ENCODE results near the gene PLEKHM1. TPM values are rescaled to one million over a fixed set of nuclear protein-coding genes. Genes with fewer than 3 reads are reported as not detected.

The PLEKHM1 gene
- total and polyA plus RNA-seq, 2 of the 13 experiments (the other 11 are each of a cell fraction or from before 2014, with no cell fraction given) = 7.6 to 13.5 TPM

DNA sequence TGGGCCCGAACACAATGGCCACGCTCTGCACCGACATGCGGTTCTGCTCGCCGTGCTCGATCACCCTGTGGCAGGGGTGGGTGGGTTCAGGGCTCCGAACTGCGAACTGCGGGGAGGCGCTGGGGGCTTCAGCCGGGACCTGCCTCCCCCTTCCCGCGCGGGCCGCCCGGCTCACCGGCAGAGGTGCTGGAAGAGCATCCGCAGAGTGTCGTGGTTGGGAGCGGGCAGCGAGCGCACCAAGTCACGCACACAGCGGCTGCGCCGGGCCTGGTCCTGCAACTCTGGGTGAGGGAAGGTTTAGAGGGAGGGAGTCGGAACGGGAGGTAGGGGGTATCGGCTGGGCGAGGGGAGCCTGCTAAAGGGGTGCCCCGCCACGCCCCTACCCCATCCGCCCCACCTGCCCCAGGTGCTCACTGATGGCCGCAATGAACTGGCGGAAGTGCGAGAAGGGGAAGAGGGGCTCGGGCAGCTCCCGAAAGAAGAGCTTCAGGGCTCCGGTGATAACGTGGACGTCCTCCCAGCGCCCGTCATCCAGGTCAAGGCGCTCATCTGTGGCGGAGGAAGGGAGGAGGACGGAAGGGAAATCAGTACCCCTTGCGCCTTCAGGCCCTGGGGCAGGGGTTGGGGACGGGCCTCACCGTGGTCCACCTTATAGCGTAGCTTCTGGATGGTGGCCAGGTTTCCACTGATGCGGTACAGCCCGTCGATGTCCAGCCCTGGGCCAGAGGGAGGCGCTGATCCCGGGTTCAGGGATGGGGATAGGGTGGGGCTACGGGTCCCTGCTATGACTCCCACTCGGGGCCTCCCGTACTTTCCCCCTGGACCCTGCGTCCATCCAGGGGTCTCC lies 94.7 kb downstream of the PLEKHM1 start (continued):
- TF ChIP-seq, protein P1, sequence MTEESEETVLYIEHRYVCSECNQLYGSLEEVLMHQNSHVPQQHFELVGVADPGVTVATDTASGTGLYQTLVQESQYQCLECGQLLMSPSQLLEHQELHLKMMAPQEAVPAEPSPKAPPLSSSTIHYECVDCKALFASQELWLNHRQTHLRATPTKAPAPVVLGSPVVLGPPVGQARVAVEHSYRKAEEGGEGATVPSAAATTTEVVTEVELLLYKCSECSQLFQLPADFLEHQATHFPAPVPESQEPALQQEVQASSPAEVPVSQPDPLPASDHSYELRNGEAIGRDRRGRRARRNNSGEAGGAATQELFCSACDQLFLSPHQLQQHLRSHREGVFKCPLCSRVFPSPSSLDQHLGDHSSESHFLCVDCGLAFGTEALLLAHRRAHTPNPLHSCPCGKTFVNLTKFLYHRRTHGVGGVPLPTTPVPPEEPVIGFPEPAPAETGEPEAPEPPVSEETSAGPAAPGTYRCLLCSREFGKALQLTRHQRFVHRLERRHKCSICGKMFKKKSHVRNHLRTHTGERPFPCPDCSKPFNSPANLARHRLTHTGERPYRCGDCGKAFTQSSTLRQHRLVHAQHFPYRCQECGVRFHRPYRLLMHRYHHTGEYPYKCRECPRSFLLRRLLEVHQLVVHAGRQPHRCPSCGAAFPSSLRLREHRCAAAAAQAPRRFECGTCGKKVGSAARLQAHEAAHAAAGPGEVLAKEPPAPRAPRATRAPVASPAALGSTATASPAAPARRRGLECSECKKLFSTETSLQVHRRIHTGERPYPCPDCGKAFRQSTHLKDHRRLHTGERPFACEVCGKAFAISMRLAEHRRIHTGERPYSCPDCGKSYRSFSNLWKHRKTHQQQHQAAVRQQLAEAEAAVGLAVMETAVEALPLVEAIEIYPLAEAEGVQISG (CRISPR knock-in tag; IDR thresholded peaks at IDR 0.05) = 0 out of 2 replicates have a peak, but pooled peaks have one; percentile 1
- TF ChIP-seq RCOR2 (CRISPR knock-in tag; IDR thresholded peaks at IDR 0.05) (no peak), MLLT10 (CRISPR knock-in tag; IDR thresholded peaks at IDR 0.05) (no peak), RFX5 (IDR thresholded peaks at IDR 0.05; ENCODE audit: low read depth, low read length) (no peak), NR3C1 (CRISPR knock-in tag; IDR thresholded peaks at IDR 0.05) (0 out of 2 replicates have a peak, but pooled peaks have one; percentile 41), MXD4 (CRISPR knock-in tag; IDR thresholded peaks at IDR 0.05) (no peak), ATRX (CRISPR knock-in tag; IDR thresholded peaks at IDR 0.05; ENCODE audit: borderline replicate concordance) (no peak)
- TF ChIP-seq, protein P2, sequence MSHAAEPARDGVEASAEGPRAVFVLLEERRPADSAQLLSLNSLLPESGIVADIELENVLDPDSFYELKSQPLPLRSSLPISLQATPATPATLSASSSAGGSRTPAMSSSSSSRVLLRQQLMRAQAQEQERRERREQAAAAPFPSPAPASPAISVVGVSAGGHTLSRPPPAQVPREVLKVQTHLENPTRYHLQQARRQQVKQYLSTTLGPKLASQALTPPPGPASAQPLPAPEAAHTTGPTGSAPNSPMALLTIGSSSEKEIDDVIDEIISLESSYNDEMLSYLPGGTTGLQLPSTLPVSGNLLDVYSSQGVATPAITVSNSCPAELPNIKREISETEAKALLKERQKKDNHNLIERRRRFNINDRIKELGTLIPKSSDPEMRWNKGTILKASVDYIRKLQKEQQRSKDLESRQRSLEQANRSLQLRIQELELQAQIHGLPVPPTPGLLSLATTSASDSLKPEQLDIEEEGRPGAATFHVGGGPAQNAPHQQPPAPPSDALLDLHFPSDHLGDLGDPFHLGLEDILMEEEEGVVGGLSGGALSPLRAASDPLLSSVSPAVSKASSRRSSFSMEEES (CRISPR knock-in tag; IDR thresholded peaks at IDR 0.05) = no peak
- TF ChIP-seq, protein P3, sequence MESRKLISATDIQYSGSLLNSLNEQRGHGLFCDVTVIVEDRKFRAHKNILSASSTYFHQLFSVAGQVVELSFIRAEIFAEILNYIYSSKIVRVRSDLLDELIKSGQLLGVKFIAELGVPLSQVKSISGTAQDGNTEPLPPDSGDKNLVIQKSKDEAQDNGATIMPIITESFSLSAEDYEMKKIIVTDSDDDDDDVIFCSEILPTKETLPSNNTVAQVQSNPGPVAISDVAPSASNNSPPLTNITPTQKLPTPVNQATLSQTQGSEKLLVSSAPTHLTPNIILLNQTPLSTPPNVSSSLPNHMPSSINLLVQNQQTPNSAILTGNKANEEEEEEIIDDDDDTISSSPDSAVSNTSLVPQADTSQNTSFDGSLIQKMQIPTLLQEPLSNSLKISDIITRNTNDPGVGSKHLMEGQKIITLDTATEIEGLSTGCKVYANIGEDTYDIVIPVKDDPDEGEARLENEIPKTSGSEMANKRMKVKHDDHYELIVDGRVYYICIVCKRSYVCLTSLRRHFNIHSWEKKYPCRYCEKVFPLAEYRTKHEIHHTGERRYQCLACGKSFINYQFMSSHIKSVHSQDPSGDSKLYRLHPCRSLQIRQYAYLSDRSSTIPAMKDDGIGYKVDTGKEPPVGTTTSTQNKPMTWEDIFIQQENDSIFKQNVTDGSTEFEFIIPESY (CRISPR knock-in tag; IDR thresholded peaks at IDR 0.05) = peak; percentile 94
